ENCODE measurements around the gene KCNJ9.

GRCh38 chr1:160097151-160097910 lies 16.0 kb downstream of the KCNJ9 start:
- no peak for TF ChIP-seq CTCF (IDR thresholded peaks at IDR 0.05; ENCODE audit: insufficient read depth, low read depth, low read length)
- TF ChIP-seq EZH2 (IDR thresholded peaks at IDR 0.05; ENCODE audit: insufficient read depth, low read length): no peak

Data from astrocyte (in vitro differentiated cells and primary cell).